BLaER1 (cell line): Measurements from ENCODE around the gene ANTXR2.

Experiments
- H3K27ac ChIP-seq: shearing (Covaris generic); formaldehyde crosslinking; 2 replicates; pipeline ENCODE4 v1.8.1; 2022
- H3K27me3 ChIP-seq: shearing (Covaris generic); formaldehyde crosslinking; 2 replicates; pipeline ENCODE4 v1.8.1; 2022
- H3K36me3 ChIP-seq: shearing (Covaris generic); formaldehyde crosslinking; 2 replicates; pipeline ENCODE4 v1.8.1; 2022
- H3K4me1 ChIP-seq: shearing (Covaris generic); formaldehyde crosslinking; 2 replicates; pipeline ENCODE4 v1.8.1; 2022
- H3K4me2 ChIP-seq: shearing (Covaris generic); formaldehyde crosslinking; 2 replicates; pipeline ENCODE4 v1.8.1; 2022
- H3K4me3 ChIP-seq: shearing (Covaris generic); formaldehyde crosslinking; 2 replicates; pipeline ENCODE4 v1.8.1; 2022
- H3K9ac ChIP-seq: shearing (Covaris generic); formaldehyde crosslinking; 2 replicates; pipeline ENCODE4 v1.8.1; 2022
- H3K9me3 ChIP-seq: shearing (Covaris generic); formaldehyde crosslinking; 2 replicates; pipeline ENCODE4 v1.8.1; 2022
- H4K20me1 ChIP-seq: shearing (Covaris generic); formaldehyde crosslinking; 2 replicates; pipeline ENCODE4 v1.8.1; 2022
- Cebpa-rat ChIP-seq: shearing (Covaris generic); IDR thresholded peaks from 2 replicates; pipeline ENCODE4 v1.8.1; 2022

The ANTXR2 gene

DNA sequence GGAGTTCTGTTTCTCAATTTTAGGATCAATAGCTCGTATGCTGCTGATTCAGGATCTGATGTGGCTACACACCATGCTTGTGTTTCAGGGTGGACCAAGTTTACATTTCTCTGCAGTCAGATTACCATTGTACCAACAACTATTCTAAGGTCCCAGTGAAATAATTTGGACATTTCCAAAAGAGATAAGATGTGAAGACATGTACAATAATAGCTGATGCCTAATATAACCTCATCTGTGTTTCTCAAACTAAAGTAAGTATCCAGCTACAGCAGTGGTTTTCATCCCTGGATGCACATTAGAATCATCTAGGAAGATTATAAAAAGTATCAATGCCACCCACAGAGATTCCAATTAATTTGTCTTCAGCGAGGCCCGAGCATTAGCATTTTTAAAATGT, 209.7 kb downstream of the ANTXR2 start:
- no peaks in the 10 kb centered on the region for H3K36me3 ChIP-seq

DNA sequence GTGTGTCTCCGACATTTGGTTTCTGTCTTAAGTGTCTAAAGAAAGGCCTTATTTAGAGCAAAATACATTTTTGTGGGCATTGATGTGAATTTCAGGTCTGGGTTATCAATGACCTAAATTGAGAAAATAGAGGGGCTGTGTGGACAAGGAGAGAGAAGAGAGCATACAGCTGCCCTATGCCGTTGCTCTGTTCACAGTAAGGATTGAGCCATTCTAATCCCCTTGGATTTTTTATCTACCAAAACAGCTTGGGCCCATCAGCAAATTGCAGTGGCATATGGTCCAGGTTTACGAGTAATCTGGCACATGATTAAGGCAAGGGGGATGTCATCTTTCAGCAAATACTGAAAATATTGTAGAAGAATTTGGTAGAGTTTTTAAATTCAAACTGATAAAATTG, 210.2 kb downstream of the ANTXR2 start:
- Histone ChIP-seq H3K27ac (no peak overlapping the region), H3K9ac (no peak overlapping the region), H3K27me3 (no peaks in the 10 kb centered on the region), H3K36me3 (no peaks in the 10 kb centered on the region), H4K20me1 (no peaks in the 10 kb centered on the region), H3K4me2 (no peak overlapping the region), H3K9me3 (no peaks in the 10 kb centered on the region), H3K4me3 (no peak overlapping the region), H3K4me1 (no peaks in the 10 kb centered on the region)
- TF ChIP-seq Cebpa-rat: no peak

More for the DNA sequence above, 209.7 kb downstream of the ANTXR2 start:
- H3K9ac ChIP-seq: no peak overlapping the region
- H3K4me3 ChIP-seq: no peak overlapping the region
- H4K20me1 ChIP-seq: no peaks in the 10 kb centered on the region
- H3K9me3 ChIP-seq: no peaks in the 10 kb centered on the region
- H3K27me3 ChIP-seq: no peaks in the 10 kb centered on the region
- no peak overlapping the region for H3K27ac ChIP-seq
- no peak for TF ChIP-seq Cebpa-rat
- no peaks in the 10 kb centered on the region for H3K4me1 ChIP-seq
- no peak overlapping the region for H3K4me2 ChIP-seq

DNA sequence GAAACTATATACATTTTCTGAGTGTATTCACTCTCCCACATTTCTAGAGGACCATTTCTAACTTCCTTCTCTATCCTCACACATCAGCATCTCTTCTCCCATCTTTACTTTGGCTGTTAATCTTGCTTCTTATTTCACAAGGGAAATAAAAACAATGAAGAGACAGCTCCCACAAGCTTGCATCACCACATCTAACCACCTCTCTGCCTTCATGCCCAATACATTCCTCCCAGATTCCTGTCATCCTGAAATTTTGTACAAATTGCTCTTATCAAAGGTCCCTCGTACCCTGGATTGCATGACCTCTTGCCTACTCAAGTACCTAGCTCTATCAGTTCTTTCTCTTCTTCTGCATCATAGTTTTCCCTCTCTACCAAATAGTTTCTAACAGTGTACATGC, 215.2 kb downstream of the ANTXR2 start:
- no peaks in the 10 kb centered on the region for H3K9me3 ChIP-seq
- H3K36me3 ChIP-seq: no peaks in the 10 kb centered on the region
- no peaks in the 10 kb centered on the region for H3K4me1 ChIP-seq
- H4K20me1 ChIP-seq: no peaks in the 10 kb centered on the region
- no peak overlapping the region for H3K4me3 ChIP-seq
- H3K27me3 ChIP-seq: no peaks in the 10 kb centered on the region
- no peak overlapping the region for H3K4me2 ChIP-seq
- no peak for TF ChIP-seq Cebpa-rat
- no peak overlapping the region for H3K27ac ChIP-seq
- no peak overlapping the region for H3K9ac ChIP-seq

DNA sequence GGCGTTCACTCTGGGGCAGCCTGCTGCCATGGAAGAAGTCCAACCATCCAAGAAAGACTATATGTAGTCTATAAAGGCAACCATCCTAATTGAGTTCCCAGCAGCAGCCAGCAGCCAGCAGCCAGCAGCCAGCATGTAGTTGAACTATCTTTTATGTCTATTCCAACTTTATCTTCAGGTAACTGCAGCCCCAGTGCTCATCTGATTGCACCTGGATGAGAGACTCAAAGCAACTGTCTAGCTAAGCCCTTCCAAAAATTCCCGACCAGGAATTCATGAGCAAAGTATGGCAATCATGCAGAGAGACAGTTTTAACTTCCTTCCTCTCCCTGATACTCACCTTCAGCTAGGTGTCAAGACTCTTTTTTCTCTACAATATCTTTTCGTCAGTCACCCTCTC, 216.8 kb downstream of the ANTXR2 start:
- Histone ChIP-seq H3K36me3 (no peaks in the 10 kb centered on the region), H4K20me1 (no peaks in the 10 kb centered on the region), H3K9ac (no peak overlapping the region), H3K4me1 (no peaks in the 10 kb centered on the region), H3K4me2 (no peak overlapping the region), H3K27ac (no peak overlapping the region), H3K9me3 (no peaks in the 10 kb centered on the region), H3K27me3 (no peaks in the 10 kb centered on the region), H3K4me3 (no peak overlapping the region)
- TF ChIP-seq Cebpa-rat: no peak

DNA sequence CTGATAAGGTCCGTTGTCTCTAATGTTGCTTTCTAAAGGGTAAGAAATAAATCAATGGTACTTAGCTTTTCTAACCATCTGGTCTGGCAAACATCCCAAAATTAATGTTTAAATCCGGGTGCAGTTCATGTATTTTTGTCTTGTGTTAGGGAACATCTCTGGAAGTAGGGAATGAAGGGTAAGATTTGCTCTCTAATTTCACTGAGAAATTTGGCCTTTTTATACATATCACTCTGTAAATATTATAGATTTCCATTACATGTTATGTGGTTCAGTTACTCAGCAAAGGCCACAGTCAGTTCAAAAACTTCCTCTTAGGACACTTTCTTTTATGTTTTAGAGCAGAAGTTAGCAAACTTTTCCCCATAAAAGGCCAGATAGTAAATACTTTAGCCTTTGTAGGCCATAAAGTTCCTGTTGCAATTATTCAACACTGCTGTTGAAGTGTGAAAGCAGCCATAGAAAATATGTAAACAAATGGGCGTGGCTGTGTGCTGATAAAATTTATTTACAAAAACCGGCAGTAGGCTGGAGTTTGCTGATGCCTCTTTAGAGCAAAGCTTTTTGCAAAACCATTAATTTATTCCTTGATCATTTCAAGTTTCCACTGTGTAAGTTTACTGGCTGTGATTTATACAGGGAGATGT, 218.1 kb downstream of the ANTXR2 start:
- TF ChIP-seq Cebpa-rat: no peak
- no peak overlapping the region for H3K4me3 ChIP-seq
- no peak overlapping the region for H3K4me2 ChIP-seq
- H3K36me3 ChIP-seq: no peaks in the 10 kb centered on the region
- H3K4me1 ChIP-seq: no peaks in the 10 kb centered on the region
- no peaks in the 10 kb centered on the region for H4K20me1 ChIP-seq
- no peak overlapping the region for H3K9ac ChIP-seq
- H3K27ac ChIP-seq: no peak overlapping the region
- no peaks in the 10 kb centered on the region for H3K27me3 ChIP-seq
- no peaks in the 10 kb centered on the region for H3K9me3 ChIP-seq

DNA sequence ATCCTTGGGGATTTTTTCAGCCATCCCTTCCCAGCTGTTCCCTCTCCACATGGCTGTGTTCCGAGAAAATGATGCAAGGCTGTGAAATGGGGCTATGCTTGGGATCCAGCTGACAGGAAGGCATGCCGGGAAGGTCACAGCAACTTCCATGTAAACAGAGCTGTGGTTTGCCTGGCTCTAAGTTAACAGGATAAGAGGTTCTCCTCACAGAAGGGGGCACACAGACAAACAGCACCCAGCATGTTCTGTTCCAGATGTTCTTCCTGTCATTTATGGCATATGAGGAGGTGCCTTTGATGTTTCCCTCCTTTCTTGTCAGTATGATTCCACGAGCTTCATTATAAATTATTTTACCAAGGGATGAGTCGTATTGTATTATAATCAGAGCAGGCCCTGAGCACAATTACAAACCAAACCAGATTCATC, 220.7 kb downstream of the ANTXR2 start:
- Histone ChIP-seq H3K4me1 (no peaks in the 10 kb centered on the region), H3K9ac (no peak overlapping the region), H3K27ac (no peak overlapping the region), H3K36me3 (no peaks in the 10 kb centered on the region), H3K4me3 (no peak overlapping the region), H3K27me3 (no peaks in the 10 kb centered on the region), H3K9me3 (no peaks in the 10 kb centered on the region), H3K4me2 (no peak overlapping the region), H4K20me1 (no peaks in the 10 kb centered on the region)
- TF ChIP-seq Cebpa-rat: no peak

DNA sequence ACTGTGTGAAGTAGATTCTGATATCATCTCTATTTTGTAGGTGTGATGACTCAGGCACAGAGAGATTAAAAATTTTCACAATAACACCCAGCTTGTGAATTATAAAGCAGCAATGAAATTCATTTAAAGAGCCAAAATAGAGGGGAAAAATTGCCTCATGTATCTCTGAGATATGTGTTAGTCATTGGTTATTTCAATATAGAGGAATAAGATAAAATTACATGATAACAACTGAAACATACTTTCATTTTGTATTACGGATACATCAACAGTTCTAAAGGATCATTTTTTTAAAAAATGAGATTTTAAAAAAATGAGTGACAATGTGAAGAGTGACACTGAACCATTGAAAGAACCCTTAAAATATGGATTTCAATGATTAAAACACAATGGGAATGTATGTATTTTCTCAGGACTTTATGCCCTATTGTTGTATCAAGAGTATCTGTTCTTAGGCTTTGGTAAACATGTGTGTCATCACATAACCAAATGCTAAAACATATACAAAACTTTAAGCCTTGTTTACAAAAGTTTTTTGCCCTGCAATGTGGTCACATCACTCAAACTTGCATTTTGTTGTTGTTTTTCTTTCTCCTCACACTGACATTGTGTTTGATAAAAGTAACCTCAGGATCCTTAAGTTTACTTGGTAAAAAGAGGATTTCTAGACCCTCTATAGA, 221.3 kb downstream of the ANTXR2 start:
- H3K27ac ChIP-seq: no peak overlapping the region
- no peaks in the 10 kb centered on the region for H3K27me3 ChIP-seq
- H3K36me3 ChIP-seq: no peaks in the 10 kb centered on the region
- H3K9ac ChIP-seq: no peak overlapping the region
- no peak for TF ChIP-seq Cebpa-rat
- no peak overlapping the region for H3K4me3 ChIP-seq
- no peaks in the 10 kb centered on the region for H3K4me1 ChIP-seq
- H3K4me2 ChIP-seq: no peak overlapping the region
- H3K9me3 ChIP-seq: no peaks in the 10 kb centered on the region
- no peaks in the 10 kb centered on the region for H4K20me1 ChIP-seq
